M059J (cell line): ENCODE results near the gene PPP2R5A. TPM values are rescaled to one million over a fixed set of nuclear protein-coding genes. Genes with fewer than 3 reads are reported as not detected.
"Not testable (repeated sequence)": the region's sequence is repeated elsewhere in the genome, so short reads cannot be mapped to it uniquely, and the experiment has no call there.

Source experiments
- DNase-seq: peaks from one replicate; pipeline ENCODE4 v3.0.0-alpha.2; 2012; ENCODE audit warnings: low read depth
- total RNA-seq: library from RNA; depleted of rRNA; stranded (reverse); fragments of >200 nt; shearing (Covaris generic); gene quantifications from 2 replicates; pipeline ENCODE4 v1.2.3, GENCODE V29; 2014

The PPP2R5A gene
- total RNA-seq, 1 experiment from 2014 or later, result 22.9 TPM

GRCh38 chr1:212267460-212267859, 17.8 kb upstream of the PPP2R5A start:
- DNase-seq, result no peak

GRCh38 chr1:212269306-212269705, 15.9 kb upstream of the PPP2R5A start:
- no peak for DNase-seq

GRCh38 chr1:212270564-212270963, 14.6 kb upstream of the PPP2R5A start:
- no peak for DNase-seq

- no peak for DNase-seq
These were observed 14.0 kb upstream of the PPP2R5A start for GRCh38 chr1:212271234-212271633.

- DNase-seq, result no peak
These were observed 13.3 kb upstream of the PPP2R5A start for GRCh38 chr1:212271823-212272485.

- DNase-seq, result no peak
These were observed 3.6 kb upstream of the PPP2R5A start for GRCh38 chr1:212281590-212281989.

- no peak for DNase-seq
These were observed 1.5 kb upstream of the PPP2R5A start for GRCh38 chr1:212283741-212284140.

GRCh38 chr1:212284332-212284743, 872 bp upstream of the PPP2R5A start:
- peak; percentile 58 for DNase-seq

- peak; percentile 61 for DNase-seq
These were observed 710 bp downstream of the PPP2R5A start for GRCh38 chr1:212285685-212286555.

- peak; percentile 37 for DNase-seq
These were observed 1.4 kb downstream of the PPP2R5A start for GRCh38 chr1:212286556-212287131.

- no peak for DNase-seq
These were observed 2.2 kb downstream of the PPP2R5A start for GRCh38 chr1:212287261-212287895.

GRCh38 chr1:212287995-212288394, 2.8 kb downstream of the PPP2R5A start:
- not testable (repeated sequence) for DNase-seq

GRCh38 chr1:212288615-212289014, 3.4 kb downstream of the PPP2R5A start:
- peak; percentile 47 for DNase-seq

GRCh38 chr1:212289262-212290077, 4.3 kb downstream of the PPP2R5A start:
- DNase-seq, result no peak

- DNase-seq, result peak; percentile 52
These were observed 5.4 kb downstream of the PPP2R5A start for GRCh38 chr1:212290608-212291007.

GRCh38 chr1:212291505-212292134, 6.4 kb downstream of the PPP2R5A start:
- peak; percentile 68 for DNase-seq

- no peak for DNase-seq
These were observed 7.3 kb downstream of the PPP2R5A start for GRCh38 chr1:212292250-212293105.

GRCh38 chr1:212293579-212293978, 8.4 kb downstream of the PPP2R5A start:
- DNase-seq, result no peak

GRCh38 chr1:212294983-212295382, 9.8 kb downstream of the PPP2R5A start:
- no peak for DNase-seq

GRCh38 chr1:212295579-212295978, 10.4 kb downstream of the PPP2R5A start:
- DNase-seq, result no peak
